ENCODE results near the gene KIF6. TPM values are rescaled to one million over a fixed set of nuclear protein-coding genes. Genes with fewer than 3 reads are reported as not detected.

The KIF6 gene
- total RNA-seq, 1 experiment from 2014 or later: not detected

- TF ChIP-seq ZBTB33 (IDR thresholded peaks at IDR 0.05; ENCODE audit: extremely low read depth, insufficient replicate concordance, low read length) (no peak), CEBPB (IDR thresholded peaks at IDR 0.05; ENCODE audit: low read depth) (no peak), EZH2phosphoT487 (IDR thresholded peaks at IDR 0.05; ENCODE audit: borderline replicate concordance) (no peak), POLR2A (IDR thresholded peaks at IDR 0.05; ENCODE audit: borderline replicate concordance, extremely low read depth, insufficient read depth, insufficient read length) (no peak), POLR2AphosphoS5 (IDR thresholded peaks at IDR 0.05; ENCODE audit: low read depth, low read length) (no peak), RAD21 (IDR thresholded peaks at IDR 0.05; ENCODE audit: low read depth) (no peak), EZH2 (IDR thresholded peaks at IDR 0.05) (no peak)
Observed at GRCh38 chr6:39353698-39354315, 371.4 kb downstream of the KIF6 start (continued).

GRCh38 chr6:39350723-39351505 is 374.3 kb downstream of the KIF6 start:
- CTCF ChIA-PET: no interaction called here

More at GRCh38 chr6:39350723-39351505, 374.3 kb downstream of the KIF6 start:
- BruUV-seq (replicated peaks): no TSS peak
- H2AFZ ChIP-seq (ENCODE audit: low read depth, low read length, poor library complexity, severe bottlenecking): no peak overlapping the region
- no peaks in the 10 kb centered on the region for H3K9me2 ChIP-seq (ENCODE audit: insufficient read depth)
- no peaks in the 10 kb centered on the region for H3K36me3 ChIP-seq (ENCODE audit: control insufficient read depth in 1 of 2, insufficient read depth in 2 of 2, low read length in 2 of 2)
- no peaks in the 10 kb centered on the region for H3K9me3 ChIP-seq (ENCODE audit: control insufficient read depth in 1 of 2, insufficient read depth in 1 of 2, low read depth in 1 of 2, low read length in 2 of 2)
- POLR2A ChIA-PET: no interaction called here
- DNase-seq (ENCODE audit: low read depth, low spot score): no peak
- H3K4me1 ChIP-seq (ENCODE audit: control insufficient read depth in 1 of 2, insufficient read depth in 2 of 2, low read length in 2 of 2): no peaks in the 10 kb centered on the region
- H3K27me3 ChIP-seq (ENCODE audit: insufficient read depth, low read length): no peaks in the 10 kb centered on the region; the same call in 1 of the 2 replicates
- no peaks in the 10 kb centered on the region for H4K20me1 ChIP-seq (ENCODE audit: insufficient read depth)
- no peaks in the 10 kb centered on the region for H3K79me2 ChIP-seq (ENCODE audit: insufficient read depth, low read length)
- no peak overlapping the region for H3K4me2 ChIP-seq (ENCODE audit: low read length)
- H3K27ac ChIP-seq (ENCODE audit: low read depth, low read length): no peak overlapping the region
- no peak overlapping the region for H3K9ac ChIP-seq (ENCODE audit: low read length)
- no peak for ATAC-seq
- H3K4me3 ChIP-seq (replicated peaks in 1 of 2; ENCODE audit: low read depth in 1 of 2, low read length in 2 of 2): no peak overlapping the region
- RAD21 ChIA-PET (ENCODE audit: low non-redundant PET in 1 of 2, low total read pairs in 2 of 2, uncharacterized antibody in 2 of 2, unreplicated experiment in 2 of 2): no interaction called here
- intact Hi-C loops (cut with micrococcal nuclease): no loop called here
- TF ChIP-seq JUND (IDR thresholded peaks at IDR 0.05) (no peak), EZH2 (IDR thresholded peaks at IDR 0.05) (no peak)
